Lung (tissue), 12 donors: ENCODE results near the gene ABHD5. TPM values are rescaled to one million over a fixed set of nuclear protein-coding genes. Genes with fewer than 3 reads are reported as not detected.

Experiments used
- ATAC-seq: fragments of 200-7000 bp; cut with Tn5 transposase; one replicate; pipeline ENCODE4 v1.9.1; 2020; ENCODE audit warnings: moderate number of reproducible peaks; ENCODE audit not compliant: insufficient read depth, low FRiP score
- DNase-seq, 3 donors: peaks; one replicate each; pipeline ENCODE4 v3.0.0-alpha.2; 2013 to 2017
- H3K27ac ChIP-seq, 2 donors: one replicate each; pipeline ENCODE4 v1.5.1; 2013; ENCODE audit warnings: mild to moderate bottlenecking in 2 of 2, moderate library complexity in 2 of 2, control low read depth in 1 of 2, inconsistent platforms in 1 of 2, low read depth in 1 of 2, low read length in 1 of 2
- H3K27me3 ChIP-seq, 3 donors: one replicate each; pipeline ENCODE4 v1.5.1; 2013; ENCODE audit warnings: low read length in 2 of 3; ENCODE audit not compliant: control insufficient read depth in 3 of 3, insufficient read depth in 3 of 3
- H3K36me3 ChIP-seq, 4 donors: one replicate each; pipeline ENCODE4 v1.5.1; 2013; ENCODE audit warnings: low read length in 4 of 4, mild to moderate bottlenecking in 1 of 4, moderate library complexity in 1 of 4; ENCODE audit not compliant: control insufficient read depth in 4 of 4, insufficient read depth in 4 of 4
- H3K4me1 ChIP-seq, 5 donors: one replicate each; pipeline ENCODE4 v1.5.1; 2013; ENCODE audit warnings: low read length in 5 of 5, mild to moderate bottlenecking in 2 of 5, moderate library complexity in 1 of 5; ENCODE audit not compliant: control insufficient read depth in 5 of 5, insufficient read depth in 5 of 5
- H3K4me3 ChIP-seq: one replicate; pipeline ENCODE4 v1.5.1; 2013; ENCODE audit warnings: mild to moderate bottlenecking, control low read depth, moderate library complexity
- H3K9ac ChIP-seq, 2 donors: one replicate each; pipeline ENCODE4 v1.5.1; 2013; ENCODE audit warnings: low read length in 2 of 2, control low read depth in 1 of 2; ENCODE audit not compliant: insufficient read depth in 1 of 2
- H3K9me3 ChIP-seq, 4 donors: one replicate each; pipeline ENCODE4 v1.5.1; 2013; ENCODE audit warnings: low read length in 3 of 4, mild to moderate bottlenecking in 1 of 4, moderate library complexity in 1 of 4; ENCODE audit not compliant: control insufficient read depth in 4 of 4, insufficient read depth in 3 of 4
- WGBS, 2 donors: extraction: QIAGEN DNeasy Blood & Tissue Kit; methylation state at CpG; one replicate each; pipeline ENCODE4 v1.1.7; 2013; 5-methylcytosine and 5-hydroxymethylcytosine counted together
- polyA plus RNA-seq, 2 donors: library from polyadenylated mRNA; stranded (reverse); fragments of 200-250 nt; gene quantifications; one replicate each; pipeline ENCODE4 v1.2.1, GENCODE V29; 2013
- total RNA-seq, 2 donors: library from RNA; depleted of rRNA in 1 of 2; stranded (reverse); fragments of >200 nt in 1 of 2; gene quantifications; one replicate each; pipeline ENCODE4 v1.2.1, GENCODE V29; 2014 to 2021
- TF ChIP-seq, protein P1 (sequence below): IDR thresholded peaks from 2 replicates; pipeline ENCODE4 v1.5.1; 2012; ENCODE audit warnings: mild to moderate bottlenecking; ENCODE audit errors: control extremely low read depth, extremely low read depth
- donor health status: control.
- donor health status: control.
- donor health status: Bipolar disorder and iron deficiency.
- donor health status: healthy.
- donor health status: DM: yes; HTN: yes; CAD: no.

The ABHD5 gene
- total and polyA plus RNA-seq, 4 donors = 18.3 to 31.4 (median 30.9) TPM

DNA sequence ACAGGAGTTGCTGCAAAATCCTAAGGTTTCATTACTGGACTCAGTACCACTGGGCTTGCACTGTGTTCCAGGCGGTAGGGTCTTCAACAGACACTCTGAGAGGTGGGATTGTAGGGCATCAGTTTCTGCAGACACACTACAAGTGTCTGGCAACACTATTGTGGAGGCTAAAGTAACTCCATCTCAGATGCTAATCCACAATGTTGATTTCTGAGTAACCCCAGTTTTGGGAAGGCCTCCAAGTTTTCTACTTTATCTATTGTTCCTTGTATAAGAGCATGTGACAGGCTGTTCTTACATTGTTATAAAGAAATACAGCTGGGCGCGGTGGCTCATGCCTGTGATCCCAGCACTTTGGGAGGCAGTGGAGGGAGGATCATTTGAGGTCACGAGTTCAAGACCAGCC lies 2.5 kb upstream of the ABHD5 start:
- H3K9ac ChIP-seq = no peak overlapping the region
- H3K4me1 ChIP-seq = peaks cover 0 to 10% (median 5%) of the 10 kb centered on the region in 5 donors
- no peak overlapping the region for H3K4me3 ChIP-seq
- TF ChIP-seq, protein P1, sequence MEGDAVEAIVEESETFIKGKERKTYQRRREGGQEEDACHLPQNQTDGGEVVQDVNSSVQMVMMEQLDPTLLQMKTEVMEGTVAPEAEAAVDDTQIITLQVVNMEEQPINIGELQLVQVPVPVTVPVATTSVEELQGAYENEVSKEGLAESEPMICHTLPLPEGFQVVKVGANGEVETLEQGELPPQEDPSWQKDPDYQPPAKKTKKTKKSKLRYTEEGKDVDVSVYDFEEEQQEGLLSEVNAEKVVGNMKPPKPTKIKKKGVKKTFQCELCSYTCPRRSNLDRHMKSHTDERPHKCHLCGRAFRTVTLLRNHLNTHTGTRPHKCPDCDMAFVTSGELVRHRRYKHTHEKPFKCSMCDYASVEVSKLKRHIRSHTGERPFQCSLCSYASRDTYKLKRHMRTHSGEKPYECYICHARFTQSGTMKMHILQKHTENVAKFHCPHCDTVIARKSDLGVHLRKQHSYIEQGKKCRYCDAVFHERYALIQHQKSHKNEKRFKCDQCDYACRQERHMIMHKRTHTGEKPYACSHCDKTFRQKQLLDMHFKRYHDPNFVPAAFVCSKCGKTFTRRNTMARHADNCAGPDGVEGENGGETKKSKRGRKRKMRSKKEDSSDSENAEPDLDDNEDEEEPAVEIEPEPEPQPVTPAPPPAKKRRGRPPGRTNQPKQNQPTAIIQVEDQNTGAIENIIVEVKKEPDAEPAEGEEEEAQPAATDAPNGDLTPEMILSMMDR = no peak
- no peaks in the 10 kb centered on the region for H3K36me3 ChIP-seq
- 89 to 93% methylated on average over 4 of the region's 4 CpGs for WGBS, 2 donors
- no peaks in the 10 kb centered on the region for H3K27me3 ChIP-seq
- no peak overlapping the region for H3K27ac ChIP-seq
- ATAC-seq (no peak), DNase-seq (no peak)
- H3K9me3 ChIP-seq = no peaks in the 10 kb centered on the region

DNA sequence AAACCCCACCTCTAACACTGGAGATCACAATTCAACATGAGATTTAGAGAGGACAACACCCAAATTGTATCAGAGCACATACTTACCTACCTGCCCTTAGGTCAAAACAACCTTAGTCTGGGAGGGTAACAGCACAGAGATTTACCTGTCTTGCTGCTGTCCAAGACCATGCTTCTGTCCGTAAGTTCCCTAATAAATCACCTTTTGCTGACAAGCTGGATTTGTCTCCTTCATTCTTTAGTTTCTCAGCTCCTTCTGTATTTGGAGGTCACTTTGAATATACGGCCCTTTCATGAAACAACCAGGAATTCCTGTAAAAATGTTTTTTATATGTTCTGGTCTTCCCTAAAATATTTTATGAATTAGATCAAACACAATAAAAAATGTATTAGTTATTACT lies 1.6 kb upstream of the ABHD5 start:
- Histone ChIP-seq H3K4me3 (no peak overlapping the region), H3K4me1 (peaks cover 0 to 14% (median 5%) of the 10 kb centered on the region in 5 donors), H3K9ac (no peak overlapping the region), H3K27ac (no peak overlapping the region), H3K9me3 (no peaks in the 10 kb centered on the region), H3K27me3 (no peaks in the 10 kb centered on the region), H3K36me3 (no peaks in the 10 kb centered on the region)
- ATAC-seq (no peak), DNase-seq (no peak)
- TF ChIP-seq, protein P1 = no peak
- WGBS, 2 donors = 90 to 94% methylated on average over 2 of the region's 2 CpGs

DNA sequence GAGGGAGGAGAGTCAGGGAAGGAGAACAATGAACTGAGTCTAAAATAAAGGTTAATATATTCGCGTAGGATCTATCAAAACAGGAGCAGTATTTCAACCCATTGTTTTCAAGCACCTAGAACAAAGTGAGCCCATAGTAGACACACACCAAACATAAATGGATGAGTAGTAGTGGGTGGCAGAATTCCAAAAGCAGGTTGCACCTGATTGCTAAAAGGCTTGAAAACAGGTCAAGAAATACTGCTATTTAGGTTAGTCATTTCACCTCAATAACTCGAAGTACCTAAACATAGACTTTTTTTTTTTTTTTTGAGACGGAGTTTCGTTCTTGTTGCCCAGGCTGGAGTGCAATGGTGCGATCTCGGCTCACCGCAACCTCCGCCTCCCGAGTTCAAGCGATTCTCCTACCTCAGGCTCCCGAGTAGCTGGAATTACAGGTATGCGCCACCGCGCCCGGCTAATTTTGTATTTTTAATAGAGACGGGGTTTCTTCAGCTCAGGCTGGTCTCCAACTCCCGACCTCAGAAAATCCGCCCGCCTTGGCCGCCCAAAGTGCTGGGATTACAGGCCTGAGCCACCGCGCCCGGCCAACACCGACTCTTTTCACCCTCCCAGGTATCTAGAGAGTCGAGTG lies 855 bp upstream of the ABHD5 start:
- TF ChIP-seq, protein P1 = no peak
- peak; percentile 35 for ATAC-seq

More for the DNA sequence above, 855 bp upstream of the ABHD5 start:
- H3K27me3 ChIP-seq = no peaks in the 10 kb centered on the region
- 15 to 20% methylated on average over 26 of the region's 26 CpGs for WGBS, 2 donors
- H3K9ac ChIP-seq = no peak overlapping the region
- DNase-seq = peak in 1 of 3 donors; percentile 18
- peak overlapping the region; percentile 24 for H3K4me3 ChIP-seq
- H3K27ac ChIP-seq = peak overlapping the region in 1 of 2 donors; percentile 98
- peaks cover 0 to under 1% (median 0%) of the 10 kb centered on the region in 4 donors for H3K36me3 ChIP-seq
- H3K4me1 ChIP-seq = peaks cover 0 to 14% (median 5%) of the 10 kb centered on the region in 5 donors
- H3K9me3 ChIP-seq = no peaks in the 10 kb centered on the region
